NCI-H2196 treated with DMSO at 0.1 percent for 48 hours (cell line): ENCODE results near the gene ZNF446.
"Not testable (repeated sequence)": the region's sequence is repeated elsewhere in the genome, so short reads cannot be mapped to it uniquely, and the experiment has no call there.

Source experiments
- DNase-seq: peaks from one replicate; lab custom pipeline; 2025; ENCODE audit not compliant: unreplicated experiment; lab: John Stamatoyannopoulos, UW

Gene ZNF446

DNA sequence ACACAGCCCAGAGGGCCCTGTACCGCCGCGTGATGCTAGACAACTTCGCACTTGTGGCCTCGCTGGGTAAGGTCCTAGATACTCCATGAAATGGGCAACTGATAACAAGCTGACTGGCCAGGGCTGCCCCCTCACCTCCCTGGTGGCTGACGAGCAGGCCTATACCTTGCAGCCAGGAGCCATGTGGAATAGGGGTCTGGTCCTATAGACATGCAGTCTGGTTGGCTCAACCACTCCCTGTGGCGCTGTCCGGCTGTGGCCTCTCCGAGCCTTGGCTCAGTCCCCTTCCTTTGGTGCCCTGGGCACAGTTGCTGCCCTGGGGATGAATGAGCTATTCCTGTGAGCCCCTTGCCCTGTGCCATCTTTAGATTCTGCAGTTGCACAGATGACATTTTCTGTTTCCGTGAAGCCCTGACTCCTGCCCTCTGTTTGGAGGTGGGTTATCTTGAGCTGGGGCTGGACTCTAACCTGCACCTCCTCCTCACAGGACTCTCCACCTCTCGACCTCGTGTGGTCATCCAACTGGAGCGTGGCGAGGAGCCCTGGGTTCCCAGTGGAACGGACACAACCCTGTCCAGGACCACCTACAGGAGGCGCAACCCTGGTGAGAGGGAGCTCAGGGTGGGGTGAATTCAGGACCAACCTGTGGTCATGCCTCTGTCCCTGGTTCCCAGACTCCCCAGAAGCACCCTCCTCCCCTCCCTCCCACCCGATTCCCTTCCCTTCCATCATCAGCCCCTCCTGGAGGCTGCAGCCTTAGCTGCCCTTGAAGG is 6.7 kb upstream of the ZNF446 start:
- DNase-seq: no peak

GRCh38 chr19:58470837-58471543 is 5.2 kb upstream of the ZNF446 start:
- DNase-seq: not testable (repeated sequence)

DNA sequence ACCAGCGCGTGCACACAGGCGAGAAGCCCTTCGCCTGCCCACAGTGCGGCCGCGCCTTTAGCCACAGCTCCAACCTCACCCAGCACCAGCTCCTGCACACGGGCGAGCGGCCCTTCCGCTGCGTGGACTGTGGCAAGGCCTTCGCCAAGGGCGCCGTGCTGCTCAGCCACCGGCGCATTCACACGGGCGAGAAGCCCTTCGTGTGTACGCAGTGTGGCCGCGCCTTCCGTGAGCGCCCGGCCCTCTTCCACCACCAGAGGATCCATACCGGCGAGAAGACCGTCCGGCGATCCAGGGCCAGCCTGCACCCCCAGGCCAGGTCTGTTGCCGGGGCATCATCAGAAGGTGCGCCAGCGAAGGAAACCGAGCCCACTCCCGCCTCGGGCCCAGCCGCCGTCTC is 4.4 kb upstream of the ZNF446 start:
- no peak for DNase-seq

DNA sequence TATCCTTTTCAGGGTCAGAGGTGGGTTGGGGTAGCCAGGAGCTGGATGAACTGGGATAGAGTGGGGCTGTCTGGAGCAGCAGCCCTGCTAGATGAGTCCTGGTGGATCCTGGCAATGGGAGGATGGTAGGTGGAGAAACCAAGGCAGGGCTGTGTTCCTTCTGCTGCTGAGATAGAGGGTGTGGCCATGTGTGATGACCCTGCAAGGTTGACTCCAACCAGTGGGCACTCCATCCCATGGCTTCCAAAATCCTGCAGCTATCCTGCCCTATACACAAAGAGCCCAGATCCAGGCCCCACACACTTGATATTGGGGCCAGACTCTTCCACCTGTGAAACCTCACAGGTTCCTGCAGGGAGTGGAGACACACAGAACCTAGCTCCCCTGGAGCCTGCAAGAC is 2.4 kb upstream of the ZNF446 start:
- no peak for DNase-seq

GRCh38 chr19:58474291-58474996 is 1.7 kb upstream of the ZNF446 start:
- DNase-seq: no peak

DNA sequence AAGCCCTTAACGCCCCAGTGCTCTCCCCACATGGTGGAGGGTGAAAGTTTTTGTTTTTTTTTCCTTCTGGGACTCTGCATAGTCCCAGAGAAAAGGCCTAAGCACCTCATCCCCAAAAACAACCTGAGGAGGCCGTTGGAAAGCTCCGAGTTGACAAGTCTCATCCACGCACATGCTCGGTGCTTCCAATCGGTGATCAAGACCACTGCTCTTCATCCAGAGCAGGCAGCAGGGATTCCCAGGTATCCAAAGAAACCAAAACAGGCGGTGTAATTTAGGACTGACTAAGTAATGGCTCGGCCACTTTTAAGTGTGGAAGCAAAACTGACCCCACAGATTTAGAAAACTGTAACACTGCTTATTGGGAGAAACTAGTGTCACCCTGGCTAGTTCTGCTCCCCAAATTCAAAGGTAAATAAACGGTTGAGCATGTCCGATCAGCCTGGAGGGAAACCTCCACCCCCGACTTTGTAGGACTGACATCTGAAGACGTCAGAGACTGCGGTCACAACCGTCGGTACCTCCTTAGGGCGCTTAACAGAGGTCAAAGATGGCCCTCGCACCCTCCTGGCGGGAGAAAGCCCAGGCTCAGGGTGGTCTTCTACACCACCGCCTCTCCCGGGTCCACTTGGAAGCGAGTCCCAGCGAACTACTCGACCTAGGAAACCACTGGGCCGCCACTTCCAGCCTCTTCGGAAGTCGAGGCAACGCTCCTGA is 997 bp upstream of the ZNF446 start:
- DNase-seq: no peak

- peak; percentile 18 for DNase-seq
Measured at GRCh38 chr19:58476498-58477015, 405 bp downstream of the ZNF446 start.

GRCh38 chr19:58477130-58477529 is 978 bp downstream of the ZNF446 start:
- DNase-seq: no peak

- DNase-seq: no peak
Measured at GRCh38 chr19:58477871-58478270, 1.7 kb downstream of the ZNF446 start.

DNA sequence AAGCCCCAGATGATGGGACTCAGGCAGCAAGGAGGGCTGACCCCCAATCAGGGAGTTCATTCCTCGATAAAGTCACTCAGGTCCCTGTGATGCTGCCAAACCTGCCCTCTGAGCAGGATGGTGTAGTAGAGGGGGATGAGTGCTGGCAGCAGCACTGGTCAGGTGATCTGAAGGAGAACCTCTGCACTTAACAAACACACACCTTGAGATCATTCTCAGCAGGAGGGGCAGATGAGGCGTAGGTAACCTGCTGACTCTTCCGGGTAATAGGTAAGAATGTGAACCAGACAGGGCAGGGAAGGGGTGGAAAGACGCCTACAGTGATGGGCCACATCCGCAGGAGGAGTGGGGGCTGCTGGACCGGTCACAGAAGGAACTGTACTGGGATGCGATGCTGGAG is 3.2 kb downstream of the ZNF446 start:
- no peak for DNase-seq

GRCh38 chr19:58479736-58480480 is 3.8 kb downstream of the ZNF446 start:
- DNase-seq: no peak

DNA sequence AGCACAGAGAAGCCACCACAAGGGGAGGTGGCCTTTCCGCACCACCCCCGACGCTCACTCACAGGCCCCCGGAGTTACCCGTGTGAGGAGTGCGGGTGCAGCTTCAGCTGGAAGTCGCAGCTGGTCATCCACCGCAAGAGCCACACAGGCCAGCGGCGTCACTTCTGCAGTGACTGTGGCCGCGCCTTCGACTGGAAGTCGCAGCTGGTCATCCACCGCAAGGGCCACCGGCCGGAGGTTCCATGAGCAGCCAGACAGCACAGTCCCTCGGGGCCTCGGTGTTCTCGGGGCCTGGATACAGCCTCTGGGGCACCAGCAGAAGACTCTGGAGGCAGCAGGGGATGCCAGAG is 4.3 kb downstream of the ZNF446 start:
- no peak for DNase-seq

GRCh38 chr19:58480831-58481230 is 4.7 kb downstream of the ZNF446 start:
- DNase-seq: no peak

DNA sequence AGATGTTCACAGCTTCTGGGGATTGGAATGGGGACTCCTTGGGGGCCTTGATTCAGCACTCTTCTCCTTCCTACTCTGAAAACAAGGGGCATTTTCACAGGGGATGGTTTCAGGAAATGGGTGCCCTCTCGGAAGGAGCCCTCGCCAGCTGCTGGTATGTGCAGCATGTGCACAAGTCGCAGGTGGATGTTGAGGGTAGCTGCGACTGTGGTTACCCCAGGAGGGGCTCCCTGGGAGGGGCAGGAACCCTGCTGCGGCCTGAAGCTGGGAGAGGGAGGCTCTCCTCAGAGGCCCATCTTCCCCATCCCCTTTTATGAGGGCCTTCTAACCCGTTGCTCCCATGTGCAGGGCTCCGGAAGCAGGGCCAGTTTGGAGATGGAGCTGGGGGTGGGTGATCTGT is 6.2 kb downstream of the ZNF446 start:
- DNase-seq: no peak

- DNase-seq: no peak
Measured at GRCh38 chr19:58483776-58484175, 7.6 kb downstream of the ZNF446 start.

DNA sequence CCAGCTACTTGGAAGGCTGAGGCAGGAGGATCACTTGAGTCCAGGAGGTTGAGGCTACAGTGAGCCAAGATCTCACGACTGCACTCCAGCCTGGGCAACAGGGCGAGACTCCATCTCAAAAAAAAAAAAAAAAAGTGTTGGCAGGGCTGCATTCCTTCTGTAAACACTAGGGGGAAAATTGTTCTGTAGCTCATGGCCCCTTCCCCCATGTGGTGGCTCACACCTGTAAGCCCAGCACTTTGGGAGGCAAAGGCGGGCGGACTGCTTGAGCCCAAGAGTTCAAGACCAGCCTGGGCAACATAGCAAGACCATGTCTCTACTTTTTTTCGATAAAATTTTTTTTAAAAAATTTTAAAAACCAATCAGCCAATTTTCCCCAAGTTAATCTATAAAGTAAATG is 8.2 kb downstream of the ZNF446 start:
- DNase-seq: not testable (repeated sequence)

GRCh38 chr19:58491393-58491792 is 15.2 kb downstream of the ZNF446 start:
- DNase-seq: no peak

DNA sequence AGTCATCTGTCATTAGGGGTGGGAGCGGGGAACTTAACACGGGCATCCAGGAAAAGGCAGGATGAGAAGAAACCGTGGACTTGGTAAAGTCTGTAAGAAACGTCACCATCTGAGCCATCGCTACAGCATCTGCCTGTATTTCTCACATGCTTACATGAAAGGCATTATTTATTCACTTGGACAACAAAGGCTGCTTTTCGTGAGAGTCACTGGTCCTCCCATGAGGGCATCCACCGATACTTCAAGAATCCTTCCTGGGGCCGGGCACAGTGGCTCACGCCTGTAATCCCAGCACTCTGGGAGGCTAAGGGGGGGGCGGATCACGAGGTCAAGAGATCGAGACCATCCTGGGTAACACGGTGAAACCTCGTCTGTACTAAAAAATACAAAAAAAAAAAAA is 16.1 kb downstream of the ZNF446 start:
- DNase-seq: no peak

- no peak for DNase-seq
Measured at GRCh38 chr19:58497634-58498170, 21.6 kb downstream of the ZNF446 start.

- no peak for DNase-seq
Measured at GRCh38 chr19:58498316-58499020, 22.3 kb downstream of the ZNF446 start.
